K562 (cell line): Measurements from ENCODE around the gene TCEA3. TPM values are rescaled to one million over a fixed set of nuclear protein-coding genes. Genes with fewer than 3 reads are reported as not detected.

Source experiments
- CBX8 ChIP-seq: fragments of 200-600 bp; sonication (generic); IDR thresholded peaks from 2 replicates; pipeline ENCODE4 v1.6.1; 2012; ENCODE audit warnings: borderline replicate concordance, mixed run types, low read depth, mild to moderate bottlenecking, moderate library complexity, mixed read lengths, low read length, control low read depth, inconsistent platforms; ENCODE audit not compliant: poor library complexity, severe bottlenecking; ENCODE audit errors: extremely low read depth
- CREB1 ChIP-seq, 2 experiments: sonication (generic) in 1 of 2; formaldehyde crosslinking in 1 of 2; IDR thresholded peaks; 2 replicates each; pipeline versions ENCODE4 v1.6.1 to v1.8.0; 2012 to 2022; ENCODE audit warnings: inconsistent platforms in 1 of 2, mild to moderate bottlenecking in 1 of 2, missing genetic modification reagents in 1 of 2, moderate library complexity in 1 of 2
- CREB3L1 ChIP-seq: fragments of 450-650 bp; IDR thresholded peaks from 2 replicates; pipeline ENCODE4 v1.6.1; 2014; ENCODE audit warnings: low read depth, mild to moderate bottlenecking, moderate library complexity, borderline replicate concordance
- CTBP1 ChIP-seq: fragments of 450-650 bp; IDR thresholded peaks from 2 replicates; pipeline ENCODE4 v1.6.1; 2016; ENCODE audit warnings: borderline replicate concordance
- ESRRA ChIP-seq: fragments of 450-650 bp; IDR thresholded peaks from 2 replicates; pipeline ENCODE4 v1.6.1; 2014; ENCODE audit warnings: low read depth, mild to moderate bottlenecking, moderate library complexity, borderline replicate concordance
- HNRNPK ChIP-seq: fragments of 200-400 bp; formaldehyde crosslinking; IDR thresholded peaks from one replicate; pipeline ENCODE4 v1.6.1; 2018; ENCODE audit warnings: mild to moderate bottlenecking, low read depth, low read length; ENCODE audit not compliant: poor library complexity, severe bottlenecking
- L3MBTL2 ChIP-seq: fragments of 450-650 bp; IDR thresholded peaks from 2 replicates; pipeline ENCODE4 v1.6.1; 2016; ENCODE audit warnings: mild to moderate bottlenecking, moderate library complexity
- MAFG ChIP-seq: fragments of 450-650 bp; conservative IDR thresholded peaks from 2 replicates; pipeline ENCODE4 v1.6.1; 2016; ENCODE audit warnings: missing genetic modification characterization, missing compliant biosample characterization
- MAZ ChIP-seq, 2 experiments: fragments of 450-650 bp in 1 of 2; sonication (generic) in 1 of 2; formaldehyde crosslinking; IDR thresholded peaks in 1 of 2; conservative IDR thresholded peaks in 1 of 2; 2 replicates each; pipeline versions ENCODE4 v1.4.0 to v1.5.0; 2020; ENCODE audit warnings: mild to moderate bottlenecking in 1 of 2, missing genetic modification reagents in 1 of 2
- NELFE ChIP-seq: IDR thresholded peaks from 2 replicates; pipeline ENCODE4 v1.6.1; 2011; ENCODE audit warnings: mild to moderate bottlenecking; ENCODE audit not compliant: insufficient read depth, insufficient read length
- POLR2AphosphoS5 ChIP-seq: IDR thresholded peaks from 2 replicates; pipeline ENCODE4 v1.6.1; 2011; ENCODE audit warnings: mild to moderate bottlenecking, low read depth, low read length, moderate library complexity; ENCODE audit not compliant: control insufficient read depth, insufficient read depth
- POU5F1 ChIP-seq: fragments of 150-350 bp; IDR thresholded peaks from 2 replicates; pipeline ENCODE4 v1.6.1; 2014; ENCODE audit warnings: borderline replicate concordance, low read length, low read depth, mild to moderate bottlenecking; ENCODE audit not compliant: partially characterized antibody
- SMAD4 ChIP-seq: fragments of 250-450 bp; sonication (Bioruptor Pico); conservative IDR thresholded peaks from 2 replicates; pipeline ENCODE4 v1.8.0; 2021; ENCODE audit warnings: inconsistent platforms, mild to moderate bottlenecking, moderate library complexity
- TCF3 ChIP-seq: sonication (generic); formaldehyde crosslinking; IDR thresholded peaks from 2 replicates; pipeline ENCODE4 v1.4.0; 2020; ENCODE audit warnings: mild to moderate bottlenecking, missing genetic modification reagents
- TFAP4 ChIP-seq: sonication (generic); formaldehyde crosslinking; IDR thresholded peaks from 2 replicates; pipeline ENCODE4 v1.8.0; 2022; ENCODE audit warnings: missing genetic modification reagents, mild to moderate bottlenecking, moderate library complexity, borderline replicate concordance
- ZBTB8A ChIP-seq: fragments of 450-650 bp; IDR thresholded peaks from 2 replicates; pipeline ENCODE4 v1.6.1; 2018; ENCODE audit warnings: mild to moderate bottlenecking, moderate library complexity; ENCODE audit not compliant: partially characterized antibody
- ZC3H8 ChIP-seq: fragments of 450-650 bp; IDR thresholded peaks from 2 replicates; pipeline ENCODE4 v1.6.1; 2017
- polyA plus RNA-seq, 8 experiments: library from polyadenylated mRNA; depleted of rRNA in 4 of 8; stranded (reverse) in 5 of 8; unstranded in 3 of 8; fragments of >200 nt; fragmentation: Nextera tagmentation in 2 of 8; fragmentation: Illumina TruSeq in 1 of 8; extraction: Ambion mirVana in 2 of 8; extraction: Trizol in 1 of 8; gene quantifications; 2 replicates each; pipeline versions ENCODE4 v1.2.1 to v1.2.3, GENCODE V29; 2011 to 2014; ENCODE audit warnings: inconsistent platforms in 1 of 8, missing spikeins in 1 of 8
- total RNA-seq, 7 experiments: library from RNA; depleted of rRNA in 6 of 7; stranded (reverse); fragments of >200 nt in 6 of 7; fragmentation: Illumina TruSeq in 2 of 7; extraction: Trizol in 2 of 7; gene quantifications; 2 replicates each; pipeline versions ENCODE4 v1.2.1 to v1.2.3, GENCODE V29; 2011 to 2021; ENCODE audit warnings: low replicate concordance in 1 of 7
- TF ChIP-seq, protein P1 (sequence below): sonication (generic); formaldehyde crosslinking; IDR thresholded peaks from 2 replicates; pipeline ENCODE4 v1.8.1; 2023; ENCODE audit warnings: mild to moderate bottlenecking, missing genetic modification reagents

The TCEA3 gene
- total and polyA plus RNA-seq, 9 of the 15 experiments (the other 6 are each of a cell fraction or from before 2014, with no cell fraction given), result 0.03 to 0.55 (median 0.36) TPM

DNA sequence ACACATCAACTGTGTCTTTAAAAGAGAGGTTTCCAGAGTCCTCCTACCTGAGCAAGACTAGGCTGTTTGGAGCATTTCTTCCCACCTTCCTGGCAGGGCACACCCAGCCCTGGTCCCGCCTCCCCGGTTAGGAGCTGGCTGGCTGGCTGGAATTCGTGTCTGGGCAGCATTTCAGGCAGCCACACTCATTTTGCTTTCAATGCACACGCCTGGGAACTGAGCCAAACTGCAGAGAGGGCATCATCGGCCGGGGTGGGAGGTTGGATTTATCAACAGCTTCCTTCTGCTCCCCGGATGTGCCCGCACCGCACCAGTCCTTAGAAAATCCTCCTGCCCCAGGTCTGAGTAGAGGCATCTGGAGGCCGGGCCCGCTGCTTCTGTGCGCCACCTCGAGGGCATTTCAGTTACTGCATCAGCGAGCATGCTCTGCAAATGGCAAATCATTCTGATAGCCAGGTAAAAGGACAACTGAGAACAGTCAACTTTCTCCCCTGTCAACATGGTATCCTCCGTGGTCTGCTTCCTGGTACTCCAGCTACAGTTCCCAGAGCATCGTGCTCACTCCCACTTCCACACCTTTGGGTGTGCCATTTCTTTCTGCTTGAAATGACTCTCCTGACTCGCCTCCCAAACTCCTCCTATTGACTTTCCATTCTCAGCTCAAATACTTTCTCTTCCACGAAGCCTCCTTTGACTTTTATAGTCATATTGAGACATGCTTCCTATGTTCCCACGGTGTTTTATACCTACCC lies 20.6 kb downstream of the TCEA3 start (continued):
- TF ChIP-seq L3MBTL2 (peak; percentile 46), SMAD4 (peak; percentile 28; the same call in 1 of the 2 replicates), HNRNPK (no peak), MAFG (tag) (no peak), CBX8 (no peak), CREB3L1 (no peak), TFAP4 (peak; percentile 71; the same call in 1 of the 2 replicates), CTBP1 (peak; percentile 82), POU5F1 (peak; percentile 26), MAZ (CRISPR knock-in tag; conservative IDR thresholded peaks at IDR 0.05 in 1 of 2, IDR thresholded peaks at IDR 0.05 in 1 of 2) (peak in 1 of 2 experiments; percentile 79; a peak in 2 of 4 replicates), CREB1 (IDR thresholded peaks at IDR 0.05) (0 out of 2 replicates have a peak, but pooled peaks have one; percentile 19), CREB1 (CRISPR knock-in tag; IDR thresholded peaks at IDR 0.05) (no peak; the same call in 1 of the 2 replicates), NELFE (no peak), ZC3H8 (no peak), ESRRA (no peak; the same call in 1 of the 2 replicates), POLR2AphosphoS5 (peak; percentile 51; the same call in 1 of the 2 replicates), TCF3 (CRISPR knock-in tag) (peak; percentile 52), ZBTB8A (no peak)
- TF ChIP-seq, protein P1, sequence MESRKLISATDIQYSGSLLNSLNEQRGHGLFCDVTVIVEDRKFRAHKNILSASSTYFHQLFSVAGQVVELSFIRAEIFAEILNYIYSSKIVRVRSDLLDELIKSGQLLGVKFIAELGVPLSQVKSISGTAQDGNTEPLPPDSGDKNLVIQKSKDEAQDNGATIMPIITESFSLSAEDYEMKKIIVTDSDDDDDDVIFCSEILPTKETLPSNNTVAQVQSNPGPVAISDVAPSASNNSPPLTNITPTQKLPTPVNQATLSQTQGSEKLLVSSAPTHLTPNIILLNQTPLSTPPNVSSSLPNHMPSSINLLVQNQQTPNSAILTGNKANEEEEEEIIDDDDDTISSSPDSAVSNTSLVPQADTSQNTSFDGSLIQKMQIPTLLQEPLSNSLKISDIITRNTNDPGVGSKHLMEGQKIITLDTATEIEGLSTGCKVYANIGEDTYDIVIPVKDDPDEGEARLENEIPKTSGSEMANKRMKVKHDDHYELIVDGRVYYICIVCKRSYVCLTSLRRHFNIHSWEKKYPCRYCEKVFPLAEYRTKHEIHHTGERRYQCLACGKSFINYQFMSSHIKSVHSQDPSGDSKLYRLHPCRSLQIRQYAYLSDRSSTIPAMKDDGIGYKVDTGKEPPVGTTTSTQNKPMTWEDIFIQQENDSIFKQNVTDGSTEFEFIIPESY (CRISPR knock-in tag), result peak; percentile 11; the same call in 1 of the 2 replicates
